GM21619 (cell line): ENCODE measurements around the gene TOMT.

Experiments used
- ATAC-seq: cut with Tn5 transposase; IDR thresholded peaks from one replicate; pipeline ENCODE4 v1.9.1; 2021; ENCODE audit not compliant: unreplicated experiment

The TOMT gene

DNA sequence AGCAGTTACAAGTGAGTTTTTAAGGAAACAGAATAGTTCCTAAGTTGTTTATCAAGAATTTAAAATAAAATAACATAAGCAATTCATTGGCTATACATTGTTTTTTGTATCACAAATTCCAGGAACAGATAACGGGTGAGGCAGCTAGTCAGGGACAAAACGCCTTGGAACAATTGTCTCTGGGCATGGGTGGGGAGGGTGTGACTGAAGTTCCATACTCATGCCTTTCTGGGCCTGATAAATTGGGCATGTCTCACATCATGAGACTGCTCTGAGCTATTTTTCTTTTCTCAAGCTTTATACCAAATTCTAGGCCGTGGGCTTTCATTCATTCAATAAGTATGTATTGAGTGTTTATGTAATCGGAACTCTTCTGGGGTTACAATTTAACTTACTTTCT is 51.4 kb downstream of the TOMT start:
- ATAC-seq = no peak
